GM10248 (cell line): ENCODE data around the gene CNTNAP2.

ENCODE experiments used
- CTCF ChIA-PET: fragments of 300-600 bp; sonication (Branson Sonifier 250); formaldehyde crosslinking; extraction: SDS; loops from one replicate; lab custom pipeline; 2021; ENCODE audit warnings: antibody characterized with exemption; lab: Yijun Ruan, JAX
- POLR2A ChIA-PET: fragments of 350-650 bp; sonication (Branson Sonifier 250); formaldehyde crosslinking; extraction: SDS; loops from one replicate; lab custom pipeline; 2020; ENCODE audit warnings: antibody characterized with exemption; lab: Yijun Ruan, JAX
- DNase-seq: peaks from one replicate; pipeline ENCODE4 v3.0.0; 2012; ENCODE audit errors: extremely low spot score
- CTCF ChIP-seq: IDR thresholded peaks from 2 replicates; pipeline ENCODE4 v1.5.1; 2012; ENCODE audit warnings: mild to moderate bottlenecking, low read depth; ENCODE audit errors: extremely low read depth, missing control alignments, control extremely low read depth

Gene CNTNAP2

GRCh38 chr7:146249272-146249671 is 132.7 kb downstream of the CNTNAP2 start:
- DNase-seq = no peak
- POLR2A ChIA-PET = no interaction called here

GRCh38 chr7:146255609-146256008 is 139.0 kb downstream of the CNTNAP2 start:
- DNase-seq = no peak
- CTCF ChIA-PET = interaction anchor here (1.8 kb wide), 1 partner anchor 11 kb away, joined by 5 read pairs; no protein-coding TSS in a partner anchor
- TF ChIP-seq CTCF = no peak
- POLR2A ChIA-PET = no interaction called here

More at GRCh38 chr7:146249272-146249671, 132.7 kb downstream of the CNTNAP2 start:
- TF ChIP-seq CTCF = no peak
- CTCF ChIA-PET = no interaction called here

GRCh38 chr7:146262527-146262926 is 145.9 kb downstream of the CNTNAP2 start:
- CTCF ChIA-PET = no interaction called here
- POLR2A ChIA-PET = no interaction called here
- no peak for TF ChIP-seq CTCF
- DNase-seq = no peak

GRCh38 chr7:146276888-146277287 is 160.3 kb downstream of the CNTNAP2 start:
- POLR2A ChIA-PET = no interaction called here
- no peak for DNase-seq
- TF ChIP-seq CTCF = no peak
- CTCF ChIA-PET = no interaction called here

DNA sequence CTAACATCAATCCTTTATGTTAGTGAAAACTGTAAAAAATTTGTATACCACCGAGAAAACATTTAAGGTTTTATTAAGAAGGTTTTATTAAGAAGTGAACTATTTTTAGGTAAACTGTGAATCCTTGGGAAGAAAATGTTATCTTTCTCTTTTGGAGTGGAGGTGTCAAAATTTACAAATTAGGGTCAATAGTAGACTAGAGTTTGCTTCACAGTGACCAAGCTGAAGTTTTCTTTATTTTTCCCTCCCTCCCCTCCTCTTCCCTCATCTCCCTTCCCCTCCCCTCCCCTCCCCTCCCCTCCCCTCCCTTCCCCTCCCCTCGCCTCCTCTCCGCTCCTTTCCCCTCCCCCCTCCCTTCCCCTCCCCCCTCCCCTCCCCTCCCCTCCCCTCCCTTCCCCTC is 168.8 kb downstream of the CNTNAP2 start:
- ChIA-PET POLR2A (no interaction called here), CTCF (no interaction called here)
- no peak for DNase-seq
- TF ChIP-seq CTCF = no peak

DNA sequence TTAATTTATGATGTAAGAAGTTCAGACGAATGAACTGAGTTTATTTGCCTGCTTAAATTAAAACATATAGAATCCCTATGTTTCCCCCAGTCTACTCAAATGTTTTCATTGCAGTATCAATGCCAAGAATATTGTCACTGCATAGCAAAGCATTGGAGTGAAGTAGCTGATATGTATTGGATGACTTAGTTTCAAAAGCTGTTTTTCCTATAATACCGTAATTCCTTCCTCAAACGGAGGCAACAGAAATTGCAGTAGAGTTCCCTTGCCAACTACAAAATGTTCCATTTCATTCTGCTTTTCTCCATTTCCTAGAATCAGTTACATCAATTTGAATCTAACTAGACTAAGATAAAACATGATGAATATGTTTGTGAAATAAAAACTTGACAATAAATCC is 174.1 kb downstream of the CNTNAP2 start:
- POLR2A ChIA-PET = no interaction called here
- TF ChIP-seq CTCF = no peak
- CTCF ChIA-PET = no interaction called here
- no peak for DNase-seq

DNA sequence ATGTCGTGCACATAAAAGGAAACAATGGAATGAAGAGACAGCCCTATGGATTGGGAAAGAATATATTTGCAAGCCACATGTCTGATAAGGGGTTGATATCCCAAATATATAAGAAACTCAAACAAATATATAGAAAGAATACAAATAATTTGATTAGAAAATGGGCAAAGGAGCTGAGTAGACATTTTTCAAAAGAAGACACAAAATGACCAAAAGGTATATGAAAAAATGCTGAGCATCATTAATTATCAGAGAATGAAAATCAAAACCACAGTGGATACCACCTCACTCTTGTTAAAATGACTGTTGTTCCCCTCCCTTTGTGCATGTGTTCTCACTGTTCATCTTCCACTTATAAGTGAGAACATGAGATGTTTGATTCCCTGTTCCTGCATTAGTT is 175.3 kb downstream of the CNTNAP2 start:
- ChIA-PET CTCF (no interaction called here), POLR2A (no interaction called here)
- no peak for DNase-seq
- TF ChIP-seq CTCF = no peak
